ENCODE results near the gene SPATA20.

SPATA20 gene

GRCh38 chr17:50521514-50521913 is 25.5 kb upstream of the SPATA20 start:
- no peak for DNase-seq

DNA sequence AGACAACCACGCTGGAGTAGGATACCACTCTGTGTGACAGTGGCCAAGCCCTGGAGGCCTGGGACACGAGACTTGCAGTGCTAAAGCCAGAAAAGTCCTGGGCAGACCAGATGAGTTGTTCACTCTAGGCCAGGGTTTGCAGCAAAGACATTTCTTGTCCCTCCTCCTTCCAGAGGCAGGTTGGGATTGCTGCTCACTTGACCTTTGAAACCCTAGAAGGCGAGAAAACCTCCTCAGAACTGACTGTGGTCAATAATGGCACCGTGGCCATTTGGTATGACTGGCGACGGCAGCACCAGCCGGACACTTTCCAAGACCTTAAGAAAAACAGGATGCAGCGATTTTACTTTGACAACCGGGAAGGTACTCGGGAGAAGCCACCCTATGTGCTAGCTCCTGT is 24.2 kb upstream of the SPATA20 start:
- no peak for DNase-seq

- no peak for DNase-seq
These were observed 23.8 kb upstream of the SPATA20 start for GRCh38 chr17:50523208-50523607.

DNA sequence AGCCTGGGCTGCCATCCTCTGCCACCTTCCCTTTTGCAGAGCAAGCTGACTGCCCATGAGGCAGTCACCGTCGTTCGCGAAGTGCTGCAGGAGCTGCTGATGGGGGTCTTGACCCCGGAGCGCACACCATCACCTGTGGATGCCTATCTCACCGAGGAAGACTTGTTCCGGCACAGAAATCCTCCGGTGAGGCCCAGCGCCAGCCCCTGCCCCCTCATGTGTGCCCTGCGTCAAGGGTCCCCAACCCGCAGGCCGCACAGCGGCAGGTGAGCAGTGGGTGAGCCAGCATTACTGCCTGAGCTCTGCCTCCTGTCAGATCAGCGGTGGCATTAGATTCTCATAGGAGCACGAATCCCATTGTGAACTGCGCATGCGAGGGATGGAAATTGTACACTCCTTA is 22.1 kb upstream of the SPATA20 start:
- no peak for DNase-seq

DNA sequence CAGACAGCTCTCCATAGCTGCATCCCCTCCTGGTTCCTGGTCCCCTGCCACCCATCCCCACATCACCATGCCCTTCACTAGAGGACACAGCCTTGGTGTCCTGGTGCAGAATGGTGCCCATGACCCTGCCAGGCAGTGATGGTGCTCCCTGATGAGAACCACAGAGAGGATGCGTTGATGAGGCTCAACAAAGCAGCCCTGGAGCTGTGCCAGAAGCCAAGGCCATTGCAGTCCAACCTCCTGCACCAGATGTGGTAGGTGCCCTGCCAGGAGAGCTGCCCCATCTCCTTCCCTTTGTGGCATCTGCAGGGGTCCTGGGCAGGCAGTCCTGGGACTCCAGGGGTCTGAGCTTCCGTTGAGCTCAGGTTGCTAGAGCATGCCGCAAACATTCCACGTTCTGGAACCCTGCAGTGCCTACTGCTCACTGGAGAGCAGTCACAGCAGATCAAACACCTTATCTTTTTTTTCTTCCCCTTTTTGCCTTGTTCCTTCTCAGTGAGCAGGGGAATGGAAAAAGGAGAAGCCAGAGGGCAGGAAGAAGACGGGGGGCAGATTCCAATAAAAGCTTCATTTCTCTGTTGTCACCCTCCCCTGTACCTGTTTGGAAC is 19.7 kb upstream of the SPATA20 start:
- no peak for DNase-seq

- DNase-seq = no peak
These were observed 19.0 kb upstream of the SPATA20 start for GRCh38 chr17:50527949-50528474.

GRCh38 chr17:50529849-50530248 is 17.1 kb upstream of the SPATA20 start:
- no peak for DNase-seq

GRCh38 chr17:50531428-50532025 is 15.4 kb upstream of the SPATA20 start:
- no peak for DNase-seq

GRCh38 chr17:50532452-50533024 is 14.4 kb upstream of the SPATA20 start, which contains the start of gene EPN3:
Gene EPN3, plus strand, starts transcription at chr17:50532735. Its CDS starts 3,822 bp downstream, at chr17:50536557.
- DNase-seq = no peak

GRCh38 chr17:50533185-50533584 is 13.8 kb upstream of the SPATA20 start:
- DNase-seq = no peak

DNA sequence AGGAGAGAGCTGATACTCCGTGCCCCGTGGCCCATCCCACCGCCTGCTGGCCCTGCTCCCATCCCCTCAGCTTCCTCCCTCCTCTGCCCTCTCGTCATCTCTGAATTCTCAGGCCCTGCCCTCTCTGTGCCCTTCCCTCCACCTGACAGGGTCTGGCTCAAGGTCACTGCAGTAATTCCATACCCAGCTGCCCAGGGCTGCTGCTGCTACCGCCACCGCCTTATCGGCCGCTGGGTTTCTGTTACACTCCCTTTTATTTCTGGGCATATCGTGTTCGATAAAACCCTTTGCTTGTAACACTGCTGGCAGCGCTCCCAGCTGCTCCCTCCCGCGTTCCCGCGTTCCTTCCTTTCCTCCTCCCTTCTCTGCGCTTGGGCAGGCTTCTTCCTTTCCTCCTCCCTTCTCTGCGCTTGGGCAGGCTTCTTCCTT is 13.2 kb upstream of the SPATA20 start:
- DNase-seq = no peak

DNA sequence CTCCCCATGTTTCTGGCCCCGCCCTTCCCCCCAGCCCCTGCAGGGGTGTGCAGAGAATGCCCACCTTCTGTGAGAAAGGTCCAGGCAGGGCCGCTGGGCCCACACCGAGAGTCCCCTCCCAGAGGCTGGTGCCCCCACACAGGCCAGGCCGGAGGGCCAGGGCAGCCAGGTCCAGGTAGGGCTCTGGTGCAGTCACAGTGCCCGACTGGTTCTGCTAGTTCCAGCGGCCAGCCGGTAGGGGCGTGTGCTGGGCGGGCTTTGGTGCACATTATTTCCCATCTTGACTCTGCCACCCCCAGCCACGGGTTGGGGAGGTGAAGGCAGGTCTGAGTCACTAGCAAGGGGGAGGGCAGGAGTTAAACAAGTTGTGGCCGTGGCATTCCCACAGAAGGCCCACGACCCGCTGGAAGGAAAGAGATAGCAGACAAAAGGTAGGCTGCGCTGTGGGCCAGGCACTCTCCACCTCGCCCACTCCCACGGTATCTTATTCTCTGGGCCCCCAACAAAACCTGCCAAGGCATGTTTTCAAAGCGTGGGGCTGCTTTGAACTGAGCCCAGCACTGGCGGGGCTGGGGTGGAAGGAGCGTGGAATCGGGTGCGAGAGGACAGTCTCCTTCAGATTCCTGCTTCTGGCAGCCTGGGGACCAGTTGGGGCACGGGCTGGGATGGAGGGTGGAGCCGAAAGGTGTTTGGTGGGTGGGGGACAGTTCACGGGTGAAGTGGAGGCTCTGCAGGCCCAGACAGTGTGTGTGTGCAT is 12.6 kb upstream of the SPATA20 start:
- peak; percentile 39 to 41 for DNase-seq

DNA sequence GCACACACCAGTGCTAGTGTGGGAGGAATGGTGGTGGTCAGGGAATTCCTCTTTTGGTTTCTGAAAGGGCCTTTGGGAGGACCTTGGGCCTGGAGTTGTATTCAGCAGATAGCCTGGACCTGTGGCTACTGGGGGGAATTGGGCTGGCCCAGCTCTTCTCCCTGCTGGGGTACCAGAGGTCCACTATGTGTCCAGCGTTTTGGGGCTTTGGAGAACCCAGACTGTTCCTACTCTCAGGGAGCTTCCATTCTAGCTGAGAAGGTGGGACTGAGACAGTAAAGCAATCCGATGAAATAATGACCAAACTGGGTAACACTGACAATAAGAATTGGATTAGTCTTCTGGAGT is 12.0 kb upstream of the SPATA20 start:
- DNase-seq = no peak

DNA sequence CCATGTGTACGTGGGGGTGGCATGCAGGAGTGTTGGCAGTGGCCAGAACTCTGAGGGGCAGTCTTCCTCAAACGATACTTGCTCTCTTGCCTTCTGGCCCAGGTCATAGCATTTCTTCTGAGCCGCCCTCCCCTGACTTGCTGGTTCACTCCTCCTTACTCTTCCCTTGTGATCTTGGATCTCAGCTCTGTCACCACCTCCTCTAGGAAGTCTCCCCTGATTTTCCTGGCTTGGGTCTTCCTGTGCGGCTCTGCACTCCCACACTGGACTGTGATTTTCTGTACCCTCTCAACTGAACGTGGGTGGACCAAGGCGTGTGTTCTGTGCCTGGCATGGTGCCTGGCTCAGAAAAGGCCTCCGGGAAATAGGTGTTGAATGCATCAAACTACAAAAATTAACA is 11.6 kb upstream of the SPATA20 start:
- no peak for DNase-seq

- DNase-seq = no peak
These were observed 10.0 kb upstream of the SPATA20 start for GRCh38 chr17:50536683-50537646.

GRCh38 chr17:50537721-50538548 is 9.0 kb upstream of the SPATA20 start:
- DNase-seq = no peak

DNA sequence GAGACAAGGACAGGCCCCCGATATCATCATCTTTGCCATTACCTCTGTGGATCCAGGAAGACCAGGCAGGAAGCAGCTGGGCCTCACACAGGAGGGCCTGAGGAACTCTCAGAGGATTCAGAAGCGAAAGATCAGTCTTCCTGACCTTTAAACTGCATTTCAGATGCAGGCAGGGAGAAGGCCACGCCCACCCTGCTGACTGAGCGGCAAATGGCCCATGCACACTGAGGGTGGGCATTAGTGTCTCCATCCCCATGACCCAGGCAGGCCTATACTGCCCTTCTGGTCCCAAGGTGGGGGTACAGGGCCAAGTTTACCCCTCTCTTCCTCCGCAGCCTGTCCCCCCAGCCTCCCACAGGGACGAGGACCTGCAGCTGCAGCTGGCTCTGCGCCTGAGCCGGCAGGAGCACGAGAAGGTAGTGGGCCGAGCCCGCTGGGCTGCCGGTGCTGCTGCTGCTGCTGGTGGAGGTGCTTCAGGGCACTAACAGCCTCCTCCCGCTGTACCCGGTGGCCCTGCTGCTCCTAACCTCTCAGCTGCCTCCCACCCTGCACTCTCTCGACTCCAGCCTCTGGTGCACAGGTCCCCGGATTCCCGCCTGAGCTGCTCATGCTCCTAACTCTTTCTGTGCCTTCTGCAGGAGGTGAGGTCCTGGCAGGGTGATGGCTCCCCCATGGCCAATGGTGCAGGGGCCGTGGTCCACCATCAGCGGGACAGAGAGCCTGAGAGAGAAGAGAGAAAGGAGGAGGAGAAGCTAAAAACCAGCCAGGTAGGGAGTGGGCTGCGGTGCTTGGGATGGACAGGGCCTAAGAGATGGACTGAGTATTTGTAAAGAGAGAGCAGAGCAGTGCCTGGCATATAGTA is 8.2 kb upstream of the SPATA20 start:
- DNase-seq = no peak

DNA sequence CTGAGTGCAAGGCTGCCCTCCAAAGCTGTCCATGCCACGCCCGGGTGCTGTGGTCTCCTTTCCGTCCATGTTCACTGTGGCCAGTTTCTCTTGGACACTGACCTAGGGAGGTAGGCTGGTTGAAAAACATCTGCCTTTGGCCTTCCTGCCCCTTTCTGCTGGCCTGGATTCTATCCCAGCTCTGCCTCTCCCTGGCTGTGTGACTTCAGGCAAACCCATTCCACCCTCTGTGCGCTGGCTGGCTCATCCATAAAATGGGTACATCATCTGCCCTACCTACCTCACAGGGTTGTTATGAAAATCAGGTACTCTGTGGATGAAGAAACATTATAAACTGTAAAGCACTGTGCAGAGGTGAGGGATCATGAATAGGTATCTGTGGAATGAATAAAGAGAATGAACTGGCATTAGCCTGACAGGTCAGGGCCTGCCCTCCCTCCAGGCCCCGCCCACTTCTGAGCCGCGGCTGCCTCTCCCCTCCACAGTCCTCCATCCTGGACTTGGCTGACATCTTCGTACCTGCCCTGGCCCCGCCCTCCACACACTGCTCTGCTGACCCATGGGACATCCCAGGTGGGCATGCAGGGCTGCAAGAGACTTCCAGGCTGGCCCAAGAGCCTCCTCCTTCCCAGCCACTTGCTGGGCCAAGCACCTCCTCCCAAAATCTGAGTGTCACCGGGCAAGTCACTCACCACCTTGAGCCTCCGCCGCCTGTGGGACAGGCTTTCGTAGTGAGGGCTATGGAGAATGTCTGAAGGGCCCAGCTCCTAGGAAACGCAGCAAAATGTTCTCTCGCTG is 7.0 kb upstream of the SPATA20 start:
- no peak for DNase-seq

DNA sequence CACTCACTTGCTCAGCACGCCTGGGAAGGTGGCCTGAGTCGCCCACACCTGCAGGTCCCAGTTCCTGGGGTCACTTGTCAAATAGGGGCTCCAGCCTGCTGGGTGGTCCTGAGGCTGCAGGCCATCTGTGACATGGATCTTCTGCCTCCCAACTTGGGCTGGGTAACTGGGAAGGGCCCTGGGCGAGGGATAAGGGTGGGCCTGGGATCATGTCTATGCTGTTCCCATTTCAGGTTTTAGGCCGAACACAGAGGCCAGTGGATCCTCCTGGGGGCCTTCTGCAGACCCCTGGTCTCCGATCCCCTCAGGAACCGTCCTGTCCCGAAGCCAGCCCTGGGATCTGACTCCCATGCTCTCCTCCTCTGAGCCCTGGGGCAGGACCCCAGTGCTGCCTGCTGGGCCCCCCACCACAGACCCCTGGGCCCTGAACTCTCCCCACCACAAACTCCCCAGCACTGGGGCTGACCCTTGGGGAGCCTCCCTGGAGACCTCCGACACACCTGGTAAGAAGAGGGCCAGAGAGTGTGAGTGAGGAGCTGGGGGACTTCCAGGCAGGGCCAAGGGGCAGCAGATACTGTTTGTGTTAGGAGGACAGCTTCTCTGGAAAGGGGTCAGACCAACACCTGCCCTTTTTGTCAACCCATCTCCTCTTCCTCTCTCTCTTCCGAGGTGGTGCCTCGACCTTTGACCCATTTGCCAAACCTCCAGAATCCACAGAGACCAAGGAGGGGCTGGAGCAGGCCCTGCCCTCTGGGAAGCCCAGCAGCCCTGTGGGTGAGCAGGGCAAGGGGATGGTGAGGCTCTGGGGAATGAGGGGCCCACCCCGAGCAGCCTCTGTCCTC is 6.2 kb upstream of the SPATA20 start:
- DNase-seq = no peak

All from activated CD4-positive, alpha-beta T cell treated with anti-CD3 and anti-CD28 coated beads, Interleukin-2, amount 50 U/mL, for 48 hours (primary cell).